Measurements from ENCODE around the gene INTS6L.

INTS6L gene, protein sequence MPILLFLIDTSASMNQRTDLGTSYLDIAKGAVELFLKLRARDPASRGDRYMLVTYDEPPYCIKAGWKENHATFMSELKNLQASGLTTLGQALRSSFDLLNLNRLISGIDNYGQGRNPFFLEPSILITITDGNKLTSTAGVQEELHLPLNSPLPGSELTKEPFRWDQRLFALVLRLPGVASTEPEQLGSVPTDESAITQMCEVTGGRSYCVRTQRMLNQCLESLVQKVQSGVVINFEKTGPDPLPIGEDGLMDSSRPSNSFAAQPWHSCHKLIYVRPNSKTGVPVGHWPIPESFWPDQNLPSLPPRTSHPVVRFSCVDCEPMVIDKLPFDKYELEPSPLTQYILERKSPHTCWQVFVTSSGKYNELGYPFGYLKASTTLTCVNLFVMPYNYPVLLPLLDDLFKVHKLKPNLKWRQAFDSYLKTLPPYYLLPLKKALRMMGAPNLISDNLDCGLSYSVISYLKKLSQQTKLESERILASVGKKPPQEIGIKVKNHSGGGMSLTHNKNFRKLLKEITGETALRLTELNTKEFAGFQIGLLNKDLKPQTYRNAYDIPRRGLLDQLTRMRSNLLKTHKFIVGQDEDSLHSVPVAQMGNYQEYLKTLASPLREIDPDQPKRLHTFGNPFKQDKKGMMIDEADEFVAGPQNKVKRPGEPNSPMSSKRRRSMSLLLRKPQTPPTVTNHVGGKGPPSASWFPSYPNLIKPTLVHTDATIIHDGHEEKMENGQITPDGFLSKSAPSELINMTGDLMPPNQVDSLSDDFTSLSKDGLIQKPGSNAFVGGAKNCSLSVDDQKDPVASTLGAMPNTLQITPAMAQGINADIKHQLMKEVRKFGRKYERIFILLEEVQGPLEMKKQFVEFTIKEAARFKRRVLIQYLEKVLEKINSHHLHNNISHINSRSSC

DNA sequence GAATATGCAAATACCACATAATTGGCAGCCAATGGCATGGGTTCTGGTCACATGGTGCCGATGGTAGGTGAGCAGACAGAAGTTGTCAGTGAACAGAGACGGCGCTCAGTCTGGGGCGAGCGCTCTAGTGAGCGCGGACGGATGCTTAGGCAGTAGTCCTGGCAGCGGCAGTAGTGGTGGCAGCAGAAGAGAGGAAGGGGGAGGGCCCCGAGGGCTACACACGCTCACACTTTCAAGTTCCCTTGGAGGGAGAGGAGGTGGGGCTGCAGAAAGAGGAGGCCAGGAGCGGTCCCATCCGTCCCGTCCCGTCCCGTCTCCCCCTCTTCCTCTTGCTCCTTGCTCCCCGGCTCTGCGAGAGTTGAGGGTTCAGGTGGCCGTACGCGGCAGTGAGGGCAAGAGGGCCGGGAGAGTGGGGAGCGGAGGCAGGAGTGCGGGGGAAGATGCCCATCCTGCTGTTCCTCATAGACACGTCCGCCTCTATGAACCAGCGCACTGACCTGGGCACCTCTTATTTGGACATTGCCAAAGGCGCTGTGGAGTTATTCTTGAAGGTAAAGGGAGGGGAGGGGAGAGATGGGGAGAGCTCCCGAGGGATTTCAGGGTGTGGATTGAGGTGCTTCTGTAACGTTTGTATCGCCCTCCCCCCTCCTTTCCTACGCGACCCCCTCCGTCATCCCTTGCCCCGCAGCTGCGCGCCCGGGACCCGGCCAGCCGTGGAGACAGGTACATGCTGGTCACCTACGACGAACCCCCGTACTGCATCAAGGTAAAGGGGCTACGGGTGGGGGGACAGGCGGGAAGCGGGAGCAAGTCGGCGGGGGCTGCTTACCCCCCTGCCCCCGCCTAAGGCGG lies at the start of gene INTS6L:
Gene INTS6L, plus strand, starts transcription at position 108 of the 852 bp plus-strand sequence. Its CDS starts 333 bp downstream, at position 441.
- DNase-seq (ENCODE audit: low spot score), result no peak

DNA sequence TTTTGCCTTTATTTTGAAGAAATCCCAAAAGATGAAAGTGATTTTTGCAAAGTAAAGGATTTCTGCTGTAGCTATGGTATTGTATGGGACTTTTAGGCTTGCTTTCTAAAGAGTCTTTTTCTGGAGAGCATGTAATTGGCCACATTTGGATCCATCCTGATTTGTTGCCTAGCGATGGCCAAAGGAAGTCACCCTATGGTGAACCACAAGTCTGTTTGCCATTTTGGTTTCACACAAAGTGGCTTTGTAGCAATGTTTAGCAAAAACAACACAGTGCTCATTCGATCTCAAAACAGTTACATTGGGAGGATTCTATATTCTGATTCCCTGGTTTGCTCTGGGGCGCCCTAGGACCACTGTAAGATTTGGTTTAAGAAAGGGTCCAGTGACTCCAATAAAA lies 44.1 kb upstream of the INTS6L start:
- DNase-seq (ENCODE audit: low spot score), result no peak

DNA sequence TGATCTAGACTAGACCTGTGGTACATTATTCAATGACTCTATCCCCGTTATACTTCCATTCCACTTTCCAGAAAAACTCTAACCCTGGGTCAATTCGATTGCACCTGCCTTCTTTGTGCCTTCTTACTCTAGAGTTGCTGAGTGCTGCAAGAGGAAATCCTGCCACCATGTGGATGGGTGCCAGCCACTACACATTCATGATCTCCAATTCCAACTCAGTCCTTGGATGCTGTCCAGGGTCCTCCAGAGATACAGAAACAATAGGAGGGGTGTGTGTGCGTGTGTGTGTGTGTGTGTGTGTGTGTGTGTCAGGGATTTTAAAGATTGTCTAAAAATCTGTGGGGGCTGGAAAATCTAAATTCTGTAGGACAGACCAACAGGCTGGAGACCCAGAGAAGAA lies 42.9 kb upstream of the INTS6L start:
- DNase-seq (ENCODE audit: low spot score), result peak; percentile 5

DNA sequence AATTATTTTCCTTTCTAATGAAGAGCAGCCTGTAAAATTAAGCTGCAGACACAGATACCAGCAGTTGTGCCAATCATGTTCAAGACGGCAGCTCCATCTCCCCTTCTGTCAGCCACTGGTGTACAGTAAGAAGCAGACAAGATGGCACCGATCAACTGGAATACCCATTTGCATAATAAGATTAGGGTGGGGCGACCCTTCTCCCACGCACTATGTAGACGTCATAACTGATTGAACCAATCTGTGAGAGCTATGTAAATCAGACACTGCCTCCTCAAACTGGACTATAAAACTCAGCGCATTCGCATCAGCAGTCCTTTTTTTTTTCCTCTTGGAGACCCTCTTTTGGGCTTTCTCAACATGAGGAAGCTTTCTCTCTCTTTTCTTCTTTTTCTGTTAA lies 40.4 kb upstream of the INTS6L start:
- DNase-seq (ENCODE audit: low spot score), result no peak

DNA sequence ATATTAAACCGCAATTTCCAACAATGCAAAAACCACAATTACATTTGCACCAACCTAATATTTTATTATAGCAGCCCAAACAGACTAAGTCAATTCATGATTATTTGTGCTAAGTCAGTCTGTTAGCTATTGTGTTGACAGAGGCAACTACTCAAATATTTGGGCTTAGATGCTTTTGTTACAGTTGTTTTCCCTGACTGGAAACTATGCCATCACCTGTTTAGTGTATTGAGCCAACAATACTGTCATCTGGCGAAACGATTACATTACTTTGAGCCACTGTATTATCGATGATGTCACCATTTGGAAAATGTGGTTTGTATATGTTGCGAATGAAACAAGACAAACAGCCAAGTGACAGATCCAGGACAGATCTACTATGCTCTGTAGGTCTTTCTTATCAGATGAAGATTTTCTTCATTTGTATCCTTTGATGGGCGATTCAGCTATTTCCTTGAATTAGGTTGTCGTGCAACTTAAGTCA lies 38.7 kb upstream of the INTS6L start:
- no peak for DNase-seq (ENCODE audit: low spot score)

DNA sequence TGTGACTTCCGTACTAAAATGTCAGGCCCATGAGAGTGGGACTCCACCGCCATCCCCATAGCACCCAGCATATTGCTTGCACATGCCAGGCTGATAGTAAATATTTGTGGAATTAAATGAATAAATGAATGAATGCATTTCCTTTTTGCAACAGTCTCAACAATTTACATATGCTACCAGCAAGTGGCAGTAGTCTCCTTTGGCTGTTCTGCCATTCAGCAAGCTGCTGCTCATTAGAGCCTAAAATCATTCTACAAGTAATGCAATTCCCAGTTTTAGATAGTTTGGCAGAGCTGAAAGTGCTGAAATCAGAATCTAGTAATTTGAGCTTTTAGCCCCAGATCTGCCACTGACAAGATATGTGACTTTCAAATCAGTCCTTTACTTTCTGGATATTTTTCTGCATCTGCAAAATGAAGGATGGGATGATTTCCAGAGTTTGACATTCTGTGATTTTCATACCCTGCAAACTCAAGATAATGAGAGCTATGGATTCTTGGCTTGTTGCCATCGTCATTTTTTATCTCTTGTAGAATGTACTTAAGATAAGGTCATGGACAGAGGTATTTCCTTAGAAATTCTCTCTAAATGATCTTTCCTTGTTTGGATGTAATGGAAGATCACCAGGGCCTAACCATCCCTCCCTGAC lies 35.7 kb upstream of the INTS6L start:
- no peak for DNase-seq (ENCODE audit: low spot score)

DNA sequence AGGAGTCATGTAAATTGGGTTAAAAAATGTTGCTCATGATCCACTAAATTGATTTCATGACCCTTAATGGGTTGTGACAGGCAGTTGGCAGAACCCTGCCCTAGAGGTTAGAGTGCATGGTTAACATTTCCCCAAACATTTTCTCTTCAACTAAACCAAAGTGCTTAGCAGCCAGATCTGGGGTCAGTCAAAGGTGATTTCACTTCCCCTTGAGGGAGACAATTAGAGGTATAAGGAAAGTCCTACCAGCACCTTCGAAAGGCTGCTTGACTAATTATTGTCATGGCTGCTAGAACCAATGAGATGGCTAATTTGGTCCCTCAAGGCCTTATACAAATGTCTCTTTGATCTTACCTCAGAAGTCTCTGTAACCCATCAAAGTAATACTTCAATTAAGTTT lies 30.9 kb upstream of the INTS6L start:
- DNase-seq (ENCODE audit: low spot score), result no peak

DNA sequence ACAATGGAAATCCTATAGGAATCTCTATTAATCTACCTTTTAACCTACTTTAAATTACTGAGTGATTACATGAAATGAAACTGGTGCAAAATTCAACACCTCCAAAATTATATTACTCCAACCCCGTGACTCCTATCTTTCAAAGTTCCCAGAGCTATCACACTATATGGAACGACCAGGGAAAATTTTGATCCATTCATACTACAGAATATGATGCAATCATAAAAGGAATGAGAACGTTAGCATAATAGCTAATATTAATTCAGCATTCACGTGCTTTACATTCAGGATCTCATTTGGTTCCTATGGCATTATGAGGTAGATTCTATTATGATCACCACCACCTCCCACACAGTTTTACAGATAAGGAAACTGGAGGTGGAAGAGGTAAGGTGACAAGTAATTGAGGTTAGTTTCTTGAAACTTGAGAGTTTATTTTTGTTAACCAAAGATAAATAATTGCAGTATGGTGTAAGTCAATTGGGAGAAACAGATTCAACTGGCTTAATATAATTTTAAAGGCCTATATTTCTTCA lies 29.4 kb upstream of the INTS6L start:
- DNase-seq (ENCODE audit: low spot score), result no peak

DNA sequence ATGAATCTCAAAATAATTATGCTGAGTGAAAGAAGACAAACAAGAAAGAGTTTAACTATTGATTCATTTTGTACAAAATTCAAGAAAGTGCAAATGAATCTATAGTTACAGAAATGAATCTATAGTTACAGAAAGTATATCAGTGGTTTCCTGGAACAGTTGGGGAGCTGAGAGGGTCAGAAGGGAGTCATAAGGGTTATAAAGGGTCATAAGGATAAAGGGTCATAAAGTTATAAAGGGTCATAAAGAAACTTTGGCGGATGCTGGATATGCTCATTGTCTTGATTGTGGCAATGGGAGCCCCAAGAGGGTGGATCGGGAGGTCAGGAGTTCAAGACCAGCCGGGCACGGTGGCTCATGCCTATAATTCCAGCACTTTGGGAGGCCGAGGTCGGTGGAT lies 26.0 kb upstream of the INTS6L start:
- no peak for DNase-seq (ENCODE audit: low spot score)

DNA sequence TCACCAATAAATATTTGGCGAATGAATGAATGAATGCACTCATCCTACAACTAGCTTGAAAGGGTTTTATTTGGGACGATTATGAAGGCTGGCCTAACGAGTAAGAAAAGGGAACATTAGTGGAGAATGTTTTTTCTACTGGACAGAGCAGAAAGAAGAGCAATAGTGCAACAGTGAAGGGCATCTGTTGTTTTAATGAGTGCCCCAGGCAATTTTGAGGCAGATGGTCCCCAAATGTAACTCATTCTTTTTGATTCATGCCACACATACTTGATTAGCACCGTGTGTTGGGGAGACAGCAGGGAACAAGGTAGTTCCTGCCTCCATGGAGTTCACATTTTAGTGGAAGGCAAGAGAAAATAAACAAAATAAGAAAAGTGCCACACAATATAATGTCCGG lies 22.7 kb upstream of the INTS6L start:
- no peak for DNase-seq (ENCODE audit: low spot score)

DNA sequence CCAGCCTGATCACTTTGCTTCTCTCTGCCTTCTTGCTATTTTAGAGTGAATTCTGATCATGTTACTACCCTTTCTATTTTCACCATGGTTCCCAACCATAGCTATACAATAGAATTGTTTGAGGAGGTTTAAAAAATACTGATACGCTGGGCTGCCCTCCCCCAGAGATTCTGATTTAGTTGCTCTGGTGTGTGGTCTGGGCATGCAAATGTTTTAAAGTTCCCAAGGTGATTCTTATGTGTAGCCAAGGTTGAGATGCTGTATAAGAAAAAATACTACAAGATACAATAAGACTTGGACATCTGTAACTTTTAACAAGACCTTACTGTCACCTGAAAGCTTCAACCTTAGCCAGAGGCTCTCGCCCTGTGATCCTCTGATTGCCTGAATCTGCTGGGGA lies 22.2 kb upstream of the INTS6L start:
- DNase-seq (ENCODE audit: low spot score), result no peak

DNA sequence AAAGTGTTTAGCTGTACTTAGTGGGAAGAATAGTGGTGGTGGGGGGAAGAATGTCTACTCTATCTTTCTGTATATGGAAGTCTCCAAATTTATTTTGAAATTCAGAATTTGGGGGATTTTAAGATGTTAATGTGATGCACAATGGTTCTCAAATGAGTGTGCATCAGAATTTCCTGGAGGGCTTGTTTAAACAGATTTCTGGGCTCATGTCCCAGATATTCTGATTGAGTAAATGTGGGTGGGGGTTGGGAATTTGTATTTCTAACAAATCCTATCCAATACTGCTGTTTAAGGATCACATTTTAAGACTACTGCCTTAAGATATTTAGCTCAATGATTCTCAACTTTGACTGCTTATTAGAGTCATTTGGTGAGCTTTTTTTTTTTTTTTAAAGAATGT lies 15.1 kb upstream of the INTS6L start:
- DNase-seq (ENCODE audit: low spot score), result no peak

DNA sequence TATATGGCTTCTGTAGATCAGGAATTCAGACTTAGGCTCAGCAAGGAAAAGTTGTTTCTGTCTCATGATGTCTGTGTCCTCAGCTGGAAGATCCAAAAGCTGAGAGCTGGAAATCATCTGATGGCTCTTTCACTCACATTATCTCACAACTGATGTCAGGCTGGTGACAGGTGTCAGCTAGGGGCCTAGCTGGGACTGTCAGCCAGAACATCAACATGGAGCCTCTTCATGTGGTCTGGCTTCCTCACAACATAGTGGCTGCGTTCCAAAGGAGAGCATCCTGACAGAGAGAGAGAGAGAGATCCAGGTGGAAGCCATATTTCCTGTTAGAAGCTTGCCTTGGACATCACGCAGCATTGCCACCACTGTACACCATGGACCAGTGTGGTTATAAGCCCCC lies 10.6 kb upstream of the INTS6L start:
- no peak for DNase-seq (ENCODE audit: low spot score)

DNA sequence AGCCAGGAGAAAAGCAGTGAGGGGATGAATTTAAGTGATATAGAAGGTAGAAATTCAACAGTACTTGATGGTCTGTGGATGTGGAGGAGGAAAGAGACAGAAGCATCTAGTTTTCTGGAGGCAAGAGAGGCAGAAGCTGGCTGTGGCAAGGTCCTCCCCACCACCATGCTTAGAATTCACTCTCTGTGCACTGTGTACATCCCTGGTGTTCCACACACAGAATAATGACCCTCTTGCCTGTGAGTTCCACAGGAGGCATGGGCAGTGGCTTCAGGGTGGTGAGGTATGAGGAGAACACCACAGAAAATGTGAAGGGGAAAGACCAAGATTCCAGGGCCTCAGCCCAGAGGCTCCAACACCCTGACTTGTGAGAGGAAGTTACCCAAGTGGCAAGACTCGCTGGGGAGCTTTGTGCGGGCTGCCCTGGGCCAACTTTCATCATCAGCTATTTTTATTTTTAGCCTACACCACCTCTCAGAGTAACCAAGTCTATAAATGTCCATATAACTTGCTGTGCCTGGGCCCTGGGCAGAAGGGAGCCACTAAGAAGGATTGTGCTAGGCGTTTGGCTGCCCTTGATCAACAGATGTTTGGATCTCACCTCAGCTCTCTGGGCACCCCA lies 7.8 kb upstream of the INTS6L start:
- DNase-seq (ENCODE audit: low spot score), result no peak

DNA sequence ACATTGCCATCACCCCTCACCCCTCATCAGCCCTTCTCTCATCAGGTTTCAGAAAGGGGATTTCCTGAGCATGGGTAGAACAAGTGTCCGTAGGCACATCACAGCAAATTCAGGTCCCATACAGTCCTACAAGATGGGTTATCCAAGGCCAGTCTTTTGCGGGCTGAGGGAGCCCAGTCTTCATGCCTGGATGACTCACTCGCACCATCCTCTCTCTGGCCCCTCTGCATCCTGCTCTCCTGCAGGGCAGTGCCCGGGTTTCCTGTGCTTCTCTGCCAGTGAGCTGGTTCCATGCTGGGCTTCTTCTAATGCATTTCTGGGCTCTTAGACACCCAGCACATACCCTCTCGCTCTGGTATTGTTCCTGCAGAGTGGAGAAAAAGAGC lies 7.3 kb upstream of the INTS6L start:
- DNase-seq (ENCODE audit: low spot score), result no peak

DNA sequence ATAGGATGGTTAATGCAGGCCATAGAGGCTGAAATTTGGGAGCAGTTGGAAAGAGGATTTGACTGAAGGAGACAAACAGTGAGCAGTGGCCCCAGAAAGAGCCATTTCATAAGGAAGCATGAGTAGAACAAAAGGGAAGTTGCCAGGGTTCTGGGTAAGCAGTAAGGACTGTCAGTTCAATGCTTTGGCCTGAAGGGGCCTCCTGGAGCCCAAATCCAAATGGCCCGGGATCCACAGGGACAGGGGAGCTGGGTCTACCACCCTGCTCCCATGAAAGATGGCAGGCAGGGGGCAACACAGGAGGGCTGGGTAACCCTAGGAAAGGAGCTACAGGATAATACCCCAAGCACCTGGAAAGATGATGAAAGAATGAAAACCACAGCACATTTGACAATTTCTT lies 4.1 kb upstream of the INTS6L start:
- DNase-seq (ENCODE audit: low spot score), result no peak

DNA sequence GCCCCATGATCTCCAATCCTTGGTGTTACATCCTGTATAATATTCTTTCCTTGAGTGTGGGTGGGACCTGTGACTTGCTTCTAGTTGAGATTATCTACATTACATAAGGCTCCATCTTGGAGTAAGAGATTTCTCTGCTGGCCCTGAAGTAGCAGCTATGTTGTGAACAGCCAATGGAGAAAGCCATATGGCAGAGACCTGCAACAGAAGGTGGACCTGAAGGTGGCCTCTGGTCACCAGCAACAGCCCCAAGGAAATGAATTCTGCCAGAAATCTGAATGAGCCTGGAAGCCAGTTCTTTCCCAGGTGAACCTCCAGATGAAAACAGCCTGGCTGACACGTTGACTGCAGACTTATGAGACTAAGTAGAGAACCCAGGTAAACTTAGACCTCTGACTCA lies 2.3 kb upstream of the INTS6L start:
- DNase-seq (ENCODE audit: low spot score), result no peak

DNA sequence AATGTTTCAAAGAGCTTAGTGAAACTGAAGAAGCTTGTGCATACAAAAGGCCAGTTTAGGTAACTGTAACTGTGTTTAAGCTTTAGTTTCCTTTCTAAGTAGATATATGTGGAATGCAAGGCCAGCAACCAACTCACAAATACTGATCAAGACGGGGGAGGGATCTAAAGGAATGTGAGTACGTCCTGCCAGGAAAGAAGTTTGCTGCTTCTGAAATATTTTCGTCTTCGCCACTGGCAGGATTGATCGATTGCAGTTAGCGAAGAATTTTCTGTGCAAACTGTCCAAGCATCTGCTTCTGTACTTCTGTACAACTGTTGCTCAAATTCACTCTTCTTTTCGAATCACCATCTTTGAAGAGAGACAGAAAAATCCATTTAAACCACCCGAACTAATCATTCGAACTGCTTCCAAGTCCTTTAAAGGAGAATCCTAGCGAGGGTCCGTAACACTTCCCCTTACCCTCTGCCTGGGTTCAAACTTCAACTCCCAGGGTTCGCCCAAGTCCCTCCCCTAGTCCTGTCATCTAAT lies 373 bp upstream of the INTS6L start:
- DNase-seq (ENCODE audit: low spot score), result no peak

DNA sequence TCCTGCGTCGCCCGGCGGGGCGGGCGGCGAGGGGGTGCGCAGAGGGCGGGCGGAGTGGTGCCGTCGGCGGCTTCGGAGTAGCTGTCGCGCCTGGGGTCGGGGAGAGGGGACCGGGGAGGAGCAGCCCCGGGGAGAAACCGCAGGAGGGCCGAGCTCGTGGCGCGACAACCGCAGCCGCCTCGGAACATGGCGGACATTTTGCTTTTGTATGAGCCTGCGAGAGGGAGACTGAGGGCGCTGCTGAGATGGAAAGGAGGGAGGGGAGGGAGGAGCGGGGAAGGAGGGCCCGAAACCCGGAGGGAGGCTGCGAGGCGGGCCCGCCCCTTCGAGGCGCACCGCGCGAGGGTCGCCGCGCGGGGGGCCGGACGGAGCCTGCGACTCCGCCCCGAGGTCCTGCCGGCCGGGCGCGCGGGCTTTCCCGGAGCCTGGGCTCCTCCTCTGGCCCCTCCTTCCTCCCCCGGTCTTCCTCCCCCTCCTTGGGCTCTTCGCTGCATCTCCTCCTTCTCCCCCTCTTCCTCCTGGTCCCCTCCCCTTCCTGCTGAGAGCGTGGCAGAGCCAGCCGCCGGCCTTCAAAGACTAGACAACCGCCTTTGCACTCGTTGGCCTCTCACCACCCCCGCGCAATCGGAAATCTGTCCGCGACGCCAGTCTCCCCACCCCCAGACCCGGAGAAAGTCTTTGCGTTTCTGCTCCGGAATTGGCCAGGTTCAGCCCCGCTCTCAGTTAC lies 1.1 kb downstream of the INTS6L start:
- DNase-seq (ENCODE audit: low spot score), result peak; percentile 16

DNA sequence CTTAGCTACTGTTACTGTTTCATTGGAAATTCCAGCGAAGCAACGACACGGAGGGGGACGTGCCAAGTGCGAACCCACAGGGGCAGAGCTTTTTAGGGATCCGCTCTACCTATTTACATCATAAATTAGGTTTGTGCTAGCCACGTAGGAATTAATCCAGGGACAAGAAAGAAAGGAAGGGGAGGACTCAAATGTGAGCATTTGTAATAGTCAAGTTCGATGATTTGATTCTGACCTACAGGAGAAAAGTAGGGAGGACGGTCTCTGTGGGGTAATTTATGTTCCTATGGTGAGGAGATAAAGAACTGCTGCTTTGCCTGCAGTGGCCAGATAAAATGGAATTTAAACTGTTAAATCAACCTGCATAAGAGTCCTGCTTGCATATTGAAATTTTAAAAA lies 1.7 kb downstream of the INTS6L start:
- no peak for DNase-seq (ENCODE audit: low spot score)
